Ammon's horn (tissue), 1 donor: Measurements from ENCODE around the gene PCDHGA12.
A peak's percentile ranks its signal among the peaks of the same experiment; 100 is the strongest.
"Not testable (repeated sequence)": the region's sequence is repeated elsewhere in the genome, so short reads cannot be mapped to it uniquely, and the experiment has no call there.

ENCODE experiments used
- DNase-seq: peaks from one replicate; pipeline ENCODE4 v3.0.0-alpha.2; 2016; ENCODE audit warnings: low spot score

PCDHGA12 gene

GRCh38 chr5:141407790-141408505, 22.4 kb upstream of the PCDHGA12 start, which contains the start of gene PCDHGB6:
PCDHGB6 (plus strand) TSS chr5:141408021; CDS start chr5:141408203, 182 bp downstream.
- not testable (repeated sequence) for DNase-seq

DNA sequence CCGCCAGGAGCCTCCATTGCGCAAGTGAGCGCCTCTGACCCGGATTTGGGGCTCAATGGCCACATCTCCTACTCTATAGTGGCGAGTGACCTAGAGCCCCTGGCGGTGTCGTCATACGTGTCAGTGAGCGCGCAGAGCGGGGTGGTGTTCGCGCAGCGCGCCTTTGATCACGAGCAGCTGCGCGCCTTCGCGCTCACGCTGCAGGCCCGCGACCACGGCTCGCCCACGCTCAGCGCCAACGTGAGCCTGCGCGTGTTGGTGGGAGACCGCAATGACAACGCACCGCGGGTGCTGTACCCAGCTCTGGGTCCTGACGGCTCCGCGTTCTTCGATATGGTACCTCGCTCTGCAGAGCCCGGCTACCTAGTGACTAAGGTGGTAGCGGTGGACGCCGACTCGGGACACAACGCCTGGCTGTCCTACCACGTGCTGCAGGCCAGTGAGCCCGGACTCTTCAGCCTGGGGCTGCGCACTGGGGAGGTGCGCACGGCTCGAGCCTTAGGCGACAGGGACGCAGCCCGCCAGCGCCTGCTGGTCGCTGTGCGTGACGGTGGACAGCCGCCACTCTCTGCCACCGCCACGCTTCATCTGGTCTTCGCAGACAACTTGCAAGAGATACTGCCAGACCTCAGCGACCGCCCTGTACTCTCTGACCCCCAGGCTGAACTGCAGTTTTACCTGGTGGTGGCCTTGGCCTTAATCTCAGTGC, 20.6 kb upstream of the PCDHGA12 start:
- no peak for DNase-seq

- DNase-seq, result no peak
These were observed 18.7 kb upstream of the PCDHGA12 start for GRCh38 chr5:141411575-141411974.

DNA sequence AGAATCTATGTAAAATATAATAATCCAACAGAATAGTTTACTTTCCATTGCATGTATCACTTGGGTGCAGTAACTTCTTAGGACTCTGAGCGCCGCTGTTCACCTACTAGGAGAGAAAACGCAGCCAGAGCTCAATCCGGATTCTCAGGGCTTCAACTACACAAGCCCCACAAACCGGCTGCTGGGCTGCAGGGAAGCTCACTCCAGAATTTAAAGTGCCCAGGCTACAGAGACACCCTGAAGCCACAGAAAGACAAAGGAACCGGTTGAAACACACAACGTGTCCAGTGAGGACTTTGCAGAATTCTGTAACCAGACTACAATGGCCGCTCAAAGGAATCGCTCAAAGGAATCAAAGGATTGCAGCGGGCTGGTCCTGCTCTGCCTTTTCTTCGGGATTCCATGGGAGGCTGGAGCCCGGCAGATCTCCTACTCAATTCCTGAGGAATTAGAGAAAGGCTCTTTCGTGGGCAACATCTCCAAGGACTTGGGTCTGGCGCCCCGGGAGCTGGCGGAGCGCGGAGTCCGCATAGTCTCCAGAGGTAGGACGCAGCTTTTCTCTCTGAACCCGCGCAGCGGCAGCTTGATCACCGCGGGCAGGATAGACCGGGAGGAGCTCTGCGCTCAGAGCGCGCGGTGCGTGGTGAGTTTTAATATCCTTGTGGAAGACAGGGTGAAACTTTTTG, 17.3 kb upstream of the PCDHGA12 start, which contains the start of gene PCDHGA10:
Gene PCDHGA10, plus strand, starts transcription at position 134 of the 686 bp plus-strand sequence. Its CDS starts 189 bp downstream, at position 323.
- no peak for DNase-seq

DNA sequence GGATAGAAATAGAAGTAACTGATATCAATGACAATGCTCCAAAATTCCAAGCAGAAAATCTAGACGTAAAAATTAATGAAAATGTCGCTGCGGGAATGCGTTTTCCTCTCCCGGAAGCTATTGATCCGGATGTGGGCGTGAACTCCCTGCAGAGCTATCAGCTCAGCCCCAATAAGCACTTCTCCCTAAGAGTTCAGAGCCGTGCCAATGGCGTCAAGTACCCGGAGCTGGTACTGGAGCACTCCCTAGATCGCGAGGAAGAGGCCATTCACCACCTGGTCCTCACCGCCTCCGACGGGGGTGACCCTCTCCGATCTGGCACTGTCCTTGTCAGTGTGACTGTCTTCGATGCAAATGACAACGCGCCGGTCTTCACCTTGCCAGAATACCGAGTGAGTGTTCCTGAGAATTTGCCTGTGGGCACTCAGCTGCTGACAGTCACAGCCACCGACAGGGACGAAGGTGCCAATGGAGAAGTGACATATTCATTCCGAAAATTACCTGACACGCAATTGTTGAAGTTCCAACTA, 16.7 kb upstream of the PCDHGA12 start:
- DNase-seq, result no peak

DNA sequence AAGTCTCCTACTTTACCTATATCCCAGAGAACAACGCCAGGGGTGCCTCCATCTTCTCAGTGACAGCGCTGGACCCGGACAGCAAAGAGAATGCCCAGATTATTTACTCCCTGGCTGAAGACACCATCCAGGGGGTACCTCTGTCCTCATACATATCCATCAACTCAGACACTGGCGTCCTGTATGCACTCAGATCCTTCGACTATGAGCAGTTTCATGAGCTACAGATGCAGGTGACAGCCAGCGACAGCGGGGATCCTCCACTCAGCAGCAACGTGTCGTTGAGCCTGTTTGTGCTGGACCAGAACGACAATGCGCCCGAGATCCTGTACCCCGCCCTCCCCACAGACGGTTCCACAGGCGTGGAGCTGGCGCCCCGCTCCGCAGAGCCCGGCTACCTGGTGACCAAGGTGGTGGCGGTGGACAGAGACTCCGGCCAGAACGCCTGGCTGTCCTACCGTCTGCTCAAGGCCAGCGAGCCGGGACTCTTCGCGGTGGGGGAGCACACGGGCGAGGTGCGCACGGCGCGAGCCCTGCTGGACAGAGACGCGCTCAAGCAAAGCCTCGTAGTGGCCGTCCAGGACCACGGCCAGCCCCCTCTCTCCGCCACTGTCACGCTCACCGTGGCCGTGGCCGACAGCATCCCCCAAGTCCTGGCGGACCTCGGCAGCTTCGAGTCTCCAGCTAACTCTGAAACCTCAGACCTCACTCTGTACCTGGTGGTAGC, 15.6 kb upstream of the PCDHGA12 start:
- DNase-seq, result not testable (repeated sequence)

DNA sequence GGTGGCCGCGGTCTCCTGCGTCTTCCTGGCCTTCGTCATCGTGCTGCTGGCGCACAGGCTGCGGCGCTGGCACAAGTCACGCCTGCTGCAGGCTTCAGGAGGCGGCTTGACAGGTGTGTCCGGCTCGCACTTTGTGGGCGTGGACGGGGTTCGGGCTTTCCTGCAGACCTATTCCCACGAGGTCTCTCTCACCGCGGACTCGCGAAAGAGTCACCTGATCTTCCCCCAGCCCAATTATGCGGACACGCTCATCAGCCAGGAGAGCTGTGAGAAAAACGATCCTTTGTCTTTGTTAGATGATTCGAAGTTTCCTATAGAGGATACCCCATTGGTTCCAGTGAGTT, 15.1 kb upstream of the PCDHGA12 start:
- DNase-seq, result not testable (repeated sequence)

DNA sequence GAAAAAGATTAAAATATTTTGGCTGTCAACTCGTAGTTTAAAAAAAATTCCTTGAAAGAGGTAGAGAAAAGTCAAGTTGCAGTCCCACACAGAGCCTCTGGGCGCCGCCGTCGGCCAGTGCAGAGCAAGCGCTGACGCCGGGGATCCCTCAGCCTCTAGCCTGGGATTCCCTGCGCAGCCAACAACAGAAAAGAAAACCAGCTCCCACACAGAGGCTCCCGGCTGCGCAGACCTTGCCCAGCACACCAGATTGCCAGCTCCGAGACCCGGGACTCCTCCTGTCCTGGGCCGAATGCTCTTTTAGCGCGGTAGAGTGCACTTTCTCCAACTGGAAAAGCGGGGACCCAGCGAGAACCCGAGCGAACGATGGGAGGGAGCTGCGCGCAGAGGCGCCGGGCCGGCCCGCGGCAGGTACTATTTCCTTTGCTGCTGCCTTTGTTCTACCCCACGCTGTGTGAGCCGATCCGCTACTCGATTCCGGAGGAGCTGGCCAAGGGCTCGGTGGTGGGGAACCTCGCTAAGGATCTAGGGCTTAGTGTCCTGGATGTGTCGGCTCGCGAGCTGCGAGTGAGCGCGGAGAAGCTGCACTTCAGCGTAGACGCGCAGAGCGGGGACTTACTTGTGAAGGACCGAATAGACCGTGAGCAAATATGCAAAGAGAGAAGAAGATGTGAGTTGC, 12.7 kb upstream of the PCDHGA12 start, which contains the start of gene PCDHGB7:
Gene PCDHGB7, plus strand, starts transcription at position 184 of the 679 bp plus-strand sequence. Its CDS starts 183 bp downstream, at position 367.
- peak; percentile 51 for DNase-seq

GRCh38 chr5:141419074-141419880, 11.0 kb upstream of the PCDHGA12 start:
- DNase-seq, result no peak

GRCh38 chr5:141420855-141421488, 9.3 kb upstream of the PCDHGA12 start, which contains the start of gene PCDHGA11:
PCDHGA11 (plus strand) TSS chr5:141421051; CDS start chr5:141421228, 177 bp downstream.
- DNase-seq, result no peak

DNA sequence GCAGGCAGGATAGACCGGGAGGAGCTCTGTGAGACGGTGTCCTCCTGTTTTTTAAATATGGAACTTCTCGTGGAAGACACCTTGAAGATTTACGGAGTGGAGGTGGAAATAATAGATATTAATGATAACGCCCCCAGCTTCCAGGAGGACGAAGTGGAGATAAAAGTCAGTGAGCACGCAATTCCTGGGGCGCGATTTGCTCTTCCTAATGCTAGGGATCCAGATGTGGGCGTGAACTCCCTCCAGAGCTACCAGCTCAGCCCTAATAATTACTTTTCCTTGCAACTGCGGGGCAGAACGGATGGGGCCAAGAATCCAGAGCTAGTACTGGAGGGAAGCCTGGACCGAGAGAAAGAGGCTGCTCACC, 8.8 kb upstream of the PCDHGA12 start:
- no peak for DNase-seq

GRCh38 chr5:141422742-141423291, 7.5 kb upstream of the PCDHGA12 start:
- no peak for DNase-seq

GRCh38 chr5:141427783-141428426, 2.4 kb upstream of the PCDHGA12 start:
- DNase-seq, result no peak

DNA sequence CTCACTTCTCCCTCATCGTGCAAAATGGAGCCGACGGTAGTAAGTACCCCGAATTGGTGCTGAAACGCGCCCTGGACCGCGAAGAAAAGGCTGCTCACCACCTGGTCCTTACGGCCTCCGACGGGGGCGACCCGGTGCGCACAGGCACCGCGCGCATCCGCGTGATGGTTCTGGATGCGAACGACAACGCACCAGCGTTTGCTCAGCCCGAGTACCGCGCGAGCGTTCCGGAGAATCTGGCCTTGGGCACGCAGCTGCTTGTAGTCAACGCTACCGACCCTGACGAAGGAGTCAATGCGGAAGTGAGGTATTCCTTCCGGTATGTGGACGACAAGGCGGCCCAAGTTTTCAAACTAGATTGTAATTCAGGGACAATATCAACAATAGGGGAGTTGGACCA, 979 bp downstream of the PCDHGA12 start:
- no peak for DNase-seq

DNA sequence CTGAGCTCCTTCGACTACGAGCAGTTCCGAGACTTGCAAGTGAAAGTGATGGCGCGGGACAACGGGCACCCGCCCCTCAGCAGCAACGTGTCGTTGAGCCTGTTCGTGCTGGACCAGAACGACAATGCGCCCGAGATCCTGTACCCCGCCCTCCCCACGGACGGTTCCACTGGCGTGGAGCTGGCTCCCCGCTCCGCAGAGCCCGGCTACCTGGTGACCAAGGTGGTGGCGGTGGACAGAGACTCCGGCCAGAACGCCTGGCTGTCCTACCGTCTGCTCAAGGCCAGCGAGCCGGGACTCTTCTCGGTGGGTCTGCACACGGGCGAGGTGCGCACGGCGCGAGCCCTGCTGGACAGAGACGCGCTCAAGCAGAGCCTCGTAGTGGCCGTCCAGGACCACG, 2.0 kb downstream of the PCDHGA12 start:
- DNase-seq, result not testable (repeated sequence)

- not testable (repeated sequence) for DNase-seq
These were observed 2.4 kb downstream of the PCDHGA12 start for GRCh38 chr5:141432726-141433125.

DNA sequence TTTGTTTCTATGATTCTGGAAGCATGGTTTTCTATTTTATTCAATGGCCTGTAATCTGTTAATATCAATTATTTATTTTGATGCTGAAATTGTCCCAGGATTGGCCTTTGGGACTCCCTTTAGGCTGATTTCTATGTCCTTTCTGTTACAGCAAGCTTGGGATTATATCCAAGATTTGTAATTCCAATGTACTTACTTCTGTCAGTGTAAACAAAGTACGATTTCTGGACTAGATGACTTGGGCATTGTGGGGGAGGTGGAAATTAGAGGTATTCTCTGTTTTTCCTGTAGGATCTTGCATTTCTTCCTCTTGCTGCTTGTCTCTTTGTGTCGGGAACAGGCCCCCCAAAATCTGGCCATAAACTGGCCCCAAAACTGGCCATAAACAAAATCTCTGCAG, 3.7 kb downstream of the PCDHGA12 start:
- DNase-seq, result no peak

DNA sequence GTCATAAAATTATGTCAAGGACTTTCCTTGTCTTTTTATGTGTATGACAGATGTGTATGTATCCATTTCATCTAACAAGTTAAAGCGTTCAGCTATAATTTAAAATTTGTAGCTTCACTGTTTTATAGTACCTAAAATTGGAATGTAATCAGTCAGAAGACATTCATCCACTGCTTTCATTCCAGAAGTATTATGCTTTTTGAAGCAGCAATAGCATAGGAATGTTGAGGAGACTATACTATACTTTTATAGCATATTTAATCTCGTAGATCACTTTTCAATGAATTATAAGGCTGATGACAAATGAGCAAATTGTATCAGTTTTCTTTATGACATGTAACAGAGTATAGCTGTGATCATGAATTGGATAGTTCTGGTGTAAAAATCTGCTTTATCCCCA, 6.9 kb downstream of the PCDHGA12 start:
- DNase-seq, result no peak
